GM18511 (cell line): ENCODE data around the gene CCDC192.

Experiments
- ATAC-seq: cut with Tn5 transposase; IDR thresholded peaks from one replicate; pipeline ENCODE4 v1.9.1; 2021; ENCODE audit warnings: mild to moderate bottlenecking, moderate library complexity; ENCODE audit not compliant: unreplicated experiment

CCDC192 gene

GRCh38 chr5:127871503-127872153 lies 168.4 kb downstream of the CCDC192 start:
- no peak for ATAC-seq

DNA sequence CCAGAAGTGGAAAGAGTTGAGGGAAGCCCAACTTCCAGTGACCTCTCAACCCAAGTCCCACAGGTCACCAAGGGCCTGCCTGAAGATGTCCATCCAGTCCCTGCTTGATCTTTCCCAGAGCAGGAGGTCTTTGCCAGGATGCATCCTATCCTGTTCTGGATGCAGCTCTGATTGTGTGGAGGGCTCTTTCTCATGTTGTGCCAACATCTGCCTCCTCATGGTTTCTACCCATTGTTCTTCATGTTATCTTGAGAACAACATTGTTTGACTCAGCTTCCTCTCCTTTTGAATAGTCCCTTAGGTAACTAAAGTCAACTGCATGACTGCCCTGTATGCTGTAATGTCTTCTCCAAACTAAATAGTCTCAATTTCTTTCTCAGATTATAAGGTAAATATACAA lies 169.3 kb downstream of the CCDC192 start:
- no peak for ATAC-seq

DNA sequence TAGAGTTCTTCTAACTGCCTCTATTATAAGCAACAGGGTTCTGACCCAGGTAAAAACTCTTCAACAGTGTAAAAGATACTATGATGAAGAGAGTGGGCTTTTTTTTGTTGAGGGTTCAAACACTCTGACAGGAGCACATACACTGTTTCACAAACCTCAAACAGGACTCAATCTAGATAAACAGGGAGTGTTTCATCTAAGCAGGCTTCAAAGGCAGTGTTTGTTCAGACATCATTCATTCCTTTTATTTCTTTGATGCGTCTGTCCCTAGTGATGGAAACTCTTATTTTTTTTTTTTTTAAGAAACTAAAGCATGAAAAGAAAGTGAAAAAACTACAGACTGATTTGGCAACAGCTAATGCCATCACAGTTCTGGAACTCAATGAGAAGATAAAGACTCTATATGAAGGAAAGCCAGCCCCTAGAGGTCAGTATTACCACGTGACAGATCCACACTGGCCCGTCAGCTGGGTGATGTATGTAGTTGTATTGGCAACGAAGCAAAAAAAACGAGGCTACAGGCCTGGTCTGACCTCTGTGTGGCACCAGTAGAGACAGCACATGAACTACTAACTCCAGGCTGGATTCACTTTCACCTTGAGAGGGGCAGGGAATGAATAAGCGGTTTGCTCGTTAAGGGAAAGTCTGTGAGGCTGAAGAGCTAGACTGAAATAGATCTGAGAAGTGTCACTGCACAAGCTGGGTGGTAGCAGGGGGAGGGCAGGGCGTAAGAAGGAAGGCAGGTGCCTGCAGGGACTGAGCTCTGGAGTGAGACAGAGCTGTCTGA lies 172.2 kb downstream of the CCDC192 start:
- peak; percentile 89 for ATAC-seq

DNA sequence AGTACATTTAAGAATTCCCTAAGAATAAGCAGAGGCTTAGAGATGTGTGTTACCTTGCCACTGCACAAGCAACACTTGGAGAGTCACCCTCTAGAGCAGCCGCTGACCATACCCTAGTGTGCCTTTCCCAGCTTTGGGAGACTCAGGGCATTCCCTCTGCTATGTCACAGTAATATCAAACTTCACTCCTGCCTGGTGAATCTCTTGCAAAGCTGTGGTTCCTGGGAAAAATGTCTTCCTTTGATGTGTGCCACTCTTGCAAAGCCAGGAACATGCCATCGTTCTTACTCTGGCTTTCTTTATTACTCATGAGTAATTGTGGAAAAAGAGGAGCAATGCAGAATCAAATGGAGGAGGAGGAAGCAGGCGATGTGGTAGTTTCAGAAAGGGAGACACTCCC lies 173.2 kb downstream of the CCDC192 start:
- no peak for ATAC-seq

DNA sequence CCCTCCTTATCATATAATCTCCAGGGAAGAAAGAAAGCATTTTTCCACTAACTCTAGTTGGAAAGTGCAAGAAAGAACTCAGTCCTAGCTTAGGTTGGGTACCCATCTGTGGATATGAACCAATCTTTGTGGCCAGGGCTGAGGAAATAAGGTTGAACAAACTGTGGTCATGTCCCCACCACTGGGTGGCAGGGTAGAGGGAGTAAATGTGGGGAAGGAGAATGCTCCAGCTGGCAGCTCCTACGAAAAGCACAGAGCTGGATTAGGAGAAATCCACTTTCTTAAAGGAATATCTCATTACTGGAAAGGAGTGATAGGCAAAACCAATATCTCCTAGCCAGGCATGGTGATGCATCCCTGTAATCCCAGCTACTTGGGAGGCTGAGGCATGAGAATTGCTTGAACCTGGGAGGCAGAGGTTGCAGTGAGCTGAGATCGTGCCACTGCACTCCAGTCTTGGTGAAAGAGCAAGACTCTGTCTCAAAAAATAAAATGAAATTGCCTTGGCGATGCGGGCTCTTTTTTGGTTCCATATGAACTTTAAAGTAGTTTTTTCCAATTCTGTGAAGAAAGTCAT lies 175.1 kb downstream of the CCDC192 start:
- no peak for ATAC-seq

DNA sequence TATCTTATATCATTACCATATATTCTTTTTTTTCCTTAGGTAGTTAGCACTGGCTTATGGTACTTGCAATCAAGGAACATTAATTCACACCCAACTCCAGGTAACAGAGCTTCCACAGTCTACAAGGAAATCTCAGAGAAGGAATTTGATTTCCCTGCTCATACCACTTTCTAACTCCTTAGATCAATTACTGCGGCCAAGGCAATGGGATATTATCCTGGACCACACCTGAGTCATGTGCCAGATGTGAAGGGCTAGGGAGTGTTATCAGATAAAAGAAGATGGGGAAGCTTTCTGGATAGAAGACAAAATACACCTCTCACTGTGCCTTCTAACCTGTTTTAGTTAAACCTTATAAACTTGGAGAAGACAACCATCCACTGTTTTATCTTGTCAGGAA lies 181.2 kb downstream of the CCDC192 start:
- ATAC-seq: no peak

DNA sequence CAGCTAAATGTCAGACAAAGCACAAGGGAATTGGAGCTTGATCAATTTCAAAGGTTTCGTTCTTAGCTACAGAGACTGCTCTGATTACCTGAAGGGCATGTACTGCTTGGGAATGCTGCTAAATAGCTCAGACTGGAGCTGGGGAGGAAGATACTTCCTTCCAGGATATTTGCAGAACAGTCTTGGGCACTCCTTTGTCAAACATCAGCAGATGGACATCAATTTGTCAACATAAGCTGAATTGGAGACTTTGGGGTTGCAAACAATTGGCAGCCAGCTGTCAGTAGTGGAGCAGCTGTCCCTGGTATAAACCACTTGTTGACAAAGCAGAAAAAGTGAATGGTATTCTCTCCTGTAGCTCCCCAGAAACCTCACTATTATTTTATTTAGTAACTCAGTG lies 182.0 kb downstream of the CCDC192 start:
- no peak for ATAC-seq

GRCh38 chr5:127886081-127886480 lies 182.9 kb downstream of the CCDC192 start:
- ATAC-seq: no peak

GRCh38 chr5:127887282-127887681 lies 184.1 kb downstream of the CCDC192 start:
- no peak for ATAC-seq

GRCh38 chr5:127891942-127892341 lies 188.8 kb downstream of the CCDC192 start:
- no peak for ATAC-seq

DNA sequence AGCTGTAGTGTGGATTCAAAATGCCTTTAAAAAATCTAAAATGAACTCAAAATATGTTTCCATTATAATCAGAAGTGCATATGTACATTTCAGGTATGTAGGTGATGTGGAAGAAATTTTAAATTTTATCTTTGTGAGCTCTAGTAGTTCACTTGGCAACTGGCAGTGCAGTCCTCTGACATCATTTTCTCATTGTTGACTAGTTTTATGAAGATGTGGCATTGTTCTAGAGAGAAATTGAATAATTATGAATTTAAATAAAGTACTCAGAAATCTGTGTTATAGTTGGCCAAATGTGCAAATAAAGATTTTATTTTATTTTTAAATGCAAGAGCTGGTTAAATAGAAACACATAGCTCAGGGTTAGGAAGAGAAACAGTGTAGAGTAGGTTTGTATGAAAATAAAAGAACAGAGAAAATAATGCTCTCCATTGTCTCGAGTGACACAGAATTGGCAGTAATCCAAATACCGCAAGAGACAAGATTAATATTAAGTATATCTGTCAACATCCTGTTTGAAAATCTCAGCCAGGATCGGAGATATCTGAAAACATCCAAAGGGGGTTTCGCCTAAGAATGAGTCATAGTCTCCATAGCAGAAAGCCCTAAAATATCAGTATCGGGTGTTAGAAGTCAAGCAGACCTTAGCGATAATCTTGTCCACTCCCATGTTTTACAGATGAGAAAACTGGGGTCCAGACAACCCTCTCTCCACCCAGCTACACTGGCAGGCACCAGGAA lies 189.4 kb downstream of the CCDC192 start:
- peak; percentile 76 for ATAC-seq

- ATAC-seq: no peak
Observed at GRCh38 chr5:127893232-127893631, 190.0 kb downstream of the CCDC192 start.

- no peak for ATAC-seq
Observed at GRCh38 chr5:127894461-127894860, 191.3 kb downstream of the CCDC192 start.

DNA sequence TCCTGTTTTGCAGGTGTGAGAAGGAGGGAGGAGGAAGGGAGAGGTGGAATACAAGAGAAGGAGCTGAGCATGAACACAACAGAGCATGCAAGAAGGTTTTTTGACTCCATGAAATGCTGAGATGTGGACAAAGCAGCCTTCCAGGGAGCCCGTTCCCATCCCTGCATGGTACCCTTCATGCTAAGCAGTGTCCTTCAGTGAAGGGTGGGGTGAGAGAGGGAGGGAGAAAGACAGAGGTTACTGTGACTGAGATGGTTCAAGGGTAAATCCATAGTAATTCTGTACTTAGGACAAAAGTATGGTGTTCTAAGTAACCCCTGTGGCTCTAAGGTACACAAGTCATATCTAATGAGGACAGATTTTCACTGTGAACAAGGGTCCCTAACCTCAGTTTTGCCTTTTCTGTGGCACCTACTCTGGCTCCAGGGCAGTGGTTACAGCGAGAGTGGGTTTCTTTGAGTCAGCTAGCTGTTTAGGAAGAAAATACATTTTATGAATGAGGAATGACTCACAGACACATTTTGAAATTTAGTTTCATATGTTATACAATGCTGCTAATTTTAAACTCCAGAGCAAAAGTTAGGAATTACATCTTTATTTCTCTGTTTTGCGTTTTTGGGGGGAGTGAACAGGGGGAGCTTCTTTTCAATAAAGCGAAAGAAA lies 195.5 kb downstream of the CCDC192 start:
- no peak for ATAC-seq

- ATAC-seq: no peak
Observed at GRCh38 chr5:127899214-127899610, 196.0 kb downstream of the CCDC192 start.

GRCh38 chr5:127906562-127907204 lies 203.5 kb downstream of the CCDC192 start:
- ATAC-seq: peak; percentile 58

GRCh38 chr5:127907907-127908306 lies 204.7 kb downstream of the CCDC192 start:
- no peak for ATAC-seq

DNA sequence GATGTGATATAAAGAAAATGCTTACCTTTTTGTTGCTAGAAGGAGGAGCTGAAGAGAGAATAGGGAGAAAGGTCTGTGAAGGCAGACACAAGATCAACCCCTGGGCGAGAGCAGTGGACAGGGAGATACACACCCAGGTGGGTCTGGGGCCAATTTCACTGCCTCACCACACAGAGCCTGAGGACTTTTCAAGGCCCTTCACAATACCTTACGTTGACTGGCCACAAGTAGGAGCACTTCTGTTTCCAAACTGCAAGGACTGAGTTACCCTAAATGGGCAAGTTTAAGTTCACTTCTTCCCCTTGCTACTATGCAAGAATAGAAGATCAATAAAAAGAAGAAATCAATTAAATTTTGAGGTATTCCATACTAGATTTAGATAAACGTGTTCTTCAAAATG lies 205.9 kb downstream of the CCDC192 start:
- ATAC-seq: peak; percentile 84

DNA sequence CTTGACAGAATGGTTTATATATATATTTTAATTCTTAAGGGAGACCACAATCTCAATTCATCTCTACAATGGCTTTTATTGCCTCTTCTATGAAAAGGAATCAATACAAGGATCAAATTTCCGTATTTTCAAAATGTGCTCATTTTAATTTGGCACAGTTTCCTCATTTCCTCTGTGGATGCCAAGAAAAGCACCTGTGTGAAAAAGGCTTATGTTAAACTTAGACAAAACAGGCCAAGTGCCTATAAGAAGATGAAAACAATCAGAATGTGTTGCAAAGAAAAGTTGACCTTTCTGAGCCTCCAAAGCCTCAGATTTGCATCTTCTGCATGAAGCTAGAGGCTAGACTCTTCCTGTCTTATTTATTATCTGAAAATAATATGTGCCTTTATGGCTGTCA lies 206.6 kb downstream of the CCDC192 start:
- ATAC-seq: no peak

- ATAC-seq: no peak
Observed at GRCh38 chr5:127910307-127910956, 207.2 kb downstream of the CCDC192 start.
